CD4-positive, alpha-beta memory T cell (primary cell): ENCODE results near the gene CHRM3. TPM values are rescaled to one million over a fixed set of nuclear protein-coding genes. Genes with fewer than 3 reads are reported as not detected.
A peak's percentile ranks its signal among the peaks of the same experiment; 100 is the strongest.

Experiments used
- CTCF ChIA-PET: fragments of 350-600 bp; sonication (Branson Sonifier 250); formaldehyde crosslinking; loops from one replicate; lab custom pipeline; 2021; ENCODE audit warnings: inconsistent platforms; ENCODE audit not compliant: partially characterized antibody; lab: Charles Lee
- POLR2A ChIA-PET: fragments of 350-600 bp; sonication (Branson Sonifier 250); formaldehyde crosslinking; loops from one replicate; lab custom pipeline; 2021; ENCODE audit not compliant: partially characterized antibody; lab: Charles Lee
- DNase-seq, 5 donors: peaks; one replicate each; pipeline versions ENCODE4 v3.0.0 to v3.0.0-alpha.2; 2020 to 2022; ENCODE audit warnings: mixed read lengths in 1 of 5
- H3K27ac ChIP-seq: one replicate; pipeline ENCODE4 v1.7.0; 2013; ENCODE audit warnings: low read depth, low read length
- H3K27me3 ChIP-seq: 2 replicates; pipeline ENCODE4 v1.7.0; 2013; ENCODE audit warnings: mild to moderate bottlenecking, low read length, moderate library complexity; ENCODE audit not compliant: insufficient read depth
- H3K36me3 ChIP-seq: 2 replicates; pipeline ENCODE4 v1.7.0; 2013; ENCODE audit warnings: mild to moderate bottlenecking, low read length, moderate library complexity; ENCODE audit not compliant: insufficient read depth
- H3K4me1 ChIP-seq: 2 replicates; pipeline ENCODE4 v1.7.0; 2013; ENCODE audit warnings: mild to moderate bottlenecking, low read length, moderate library complexity; ENCODE audit not compliant: insufficient read depth
- H3K4me3 ChIP-seq, 2 donors: one replicate each; pipeline ENCODE4 v1.7.0; 2013; ENCODE audit warnings: low read length in 2 of 2, mild to moderate bottlenecking in 1 of 2
- H3K9me3 ChIP-seq, 2 donors: one replicate each; pipeline ENCODE4 v1.7.0; 2013; ENCODE audit warnings: low read length in 2 of 2, control low read depth in 1 of 2; ENCODE audit not compliant: control insufficient read depth in 1 of 2
- H3K27ac Mint-ChIP-seq, 7 donors: one replicate each; pipeline ENCODE4 v1.8.0; 2020 to 2021; ENCODE audit warnings: mixed read lengths in 7 of 7, mild to moderate bottlenecking in 6 of 7, inconsistent platforms in 3 of 7, moderate library complexity in 3 of 7
- H3K27me3 Mint-ChIP-seq, 2 donors: one replicate each; pipeline ENCODE4 v1.8.0; 2020 to 2021; ENCODE audit warnings: mixed read lengths in 2 of 2
- H3K36me3 Mint-ChIP-seq, 2 donors: one replicate each; pipeline ENCODE4 v1.8.0; 2020 to 2021; ENCODE audit warnings: mixed read lengths in 2 of 2, inconsistent platforms in 1 of 2, mild to moderate bottlenecking in 1 of 2
- H3K4me1 Mint-ChIP-seq, 4 donors: one replicate each; pipeline ENCODE4 v1.8.0; 2020 to 2021; ENCODE audit warnings: mixed read lengths in 4 of 4, mild to moderate bottlenecking in 1 of 4
- H3K4me3 Mint-ChIP-seq, 8 donors: one replicate each; pipeline ENCODE4 v1.8.0; 2020 to 2021; ENCODE audit warnings: mixed read lengths in 8 of 8, mild to moderate bottlenecking in 7 of 8, moderate library complexity in 6 of 8, inconsistent platforms in 3 of 8
- H3K9me3 Mint-ChIP-seq, 8 donors: one replicate each; pipeline ENCODE4 v1.8.0; 2020 to 2021; ENCODE audit warnings: mixed read lengths in 8 of 8, mild to moderate bottlenecking in 5 of 8, inconsistent platforms in 3 of 8, moderate library complexity in 1 of 8
- intact Hi-C: fragments of 100-400 bp; cut with micrococcal nuclease; formaldehyde crosslinking; loops from one replicate; pipeline ENCODE4 v1.15.1; 2023
- polyA plus RNA-seq, 2 donors: library from polyadenylated mRNA; unstranded; fragments of 300-500 nt; fragmentation: Illumina TruSeq; gene quantifications; one replicate each; pipeline ENCODE4 v1.2.3, GENCODE V29; 2021
- total RNA-seq, 2 experiments: library from RNA; stranded (reverse); gene quantifications; one replicate each; pipeline ENCODE4 v1.2.3, GENCODE V29; 2021

The CHRM3 gene
- total RNA-seq: under 1 TPM; 0.09 to 0.17 TPM
- polyA plus RNA-seq: under 1 TPM in 1 of 2 donors, not detected in 1; 0.63 TPM

- H3K27ac ChIP-seq: no peak within 1 kb of the TSS
- DNase-seq: no peak
- H3K4me1 ChIP-seq: peaks cover 10% of the 10 kb centered on the region
- peaks cover 43% of the 10 kb centered on the region in 2 donors for H3K27me3 Mint-ChIP-seq
- intact Hi-C loops: no loop called here
- peak within 1 kb of the TSS; percentile 67 to 87 (median 78) for H3K4me3 Mint-ChIP-seq
- POLR2A ChIA-PET: no interaction called here
- peaks cover 11 to 26% (median 22%) of the 10 kb centered on the region in 4 donors for H3K4me1 Mint-ChIP-seq
- H3K9me3 ChIP-seq: no peaks in the 10 kb centered on the region
- H3K36me3 Mint-ChIP-seq: no peaks in the 10 kb centered on the region
- CTCF ChIA-PET: no interaction called here
- H3K4me3 ChIP-seq: no peak within 1 kb of the TSS
- H3K27me3 ChIP-seq: peaks cover 18% of the 10 kb centered on the region
- no peaks in the 10 kb centered on the region for H3K36me3 ChIP-seq
- peaks cover 0 to 5% (median 0%) of the 10 kb centered on the region in 8 donors for H3K9me3 Mint-ChIP-seq
- H3K27ac Mint-ChIP-seq: no peak within 1 kb of the TSS
Observed at GRCh38 chr1:239386453-239387303, at the start of gene CHRM3. Gene CHRM3 (plus strand): TSS chr1:239386568. CDS start chr1:239907452, 520,884 bp downstream.

DNA sequence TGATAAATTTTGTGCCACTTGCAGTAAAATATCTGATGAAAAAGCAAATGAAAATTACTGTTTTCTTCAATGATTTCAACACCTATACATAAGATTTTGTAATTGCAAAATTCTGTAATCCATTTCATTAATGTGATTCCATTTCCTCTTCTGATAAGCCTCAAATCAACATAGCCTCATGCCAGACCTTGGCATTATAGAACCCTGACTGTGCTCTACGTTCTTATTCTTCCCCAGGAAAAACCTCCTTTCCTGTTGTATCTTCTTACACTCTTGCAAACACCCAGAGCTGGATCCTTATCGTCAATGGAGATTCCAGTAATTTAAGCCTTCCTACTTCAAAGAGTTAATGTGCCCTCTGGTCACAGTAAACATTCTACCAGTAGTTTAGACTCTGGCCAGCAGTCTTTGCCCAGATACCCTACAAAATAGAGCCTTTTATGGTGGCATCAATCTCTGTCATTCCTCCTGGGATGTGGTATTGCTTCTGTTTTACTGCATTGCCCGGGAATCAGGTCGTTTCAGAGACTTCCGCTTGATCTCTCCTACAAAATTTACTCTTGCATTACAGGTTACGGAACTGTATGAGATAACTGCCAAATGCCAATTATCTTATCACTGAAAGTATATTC is 48.5 kb upstream of the CHRM3 start:
- H3K4me3 Mint-ChIP-seq: no peak overlapping the region
- no peaks in the 10 kb centered on the region for H3K27me3 ChIP-seq
- intact Hi-C loops: no loop called here

GRCh38 chr1:239347776-239348175 is 38.6 kb upstream of the CHRM3 start:
- no peaks in the 10 kb centered on the region for H3K36me3 ChIP-seq
- H3K4me3 Mint-ChIP-seq: no peak overlapping the region
- H3K27ac Mint-ChIP-seq: no peak overlapping the region
- no peak overlapping the region for H3K4me3 ChIP-seq
- intact Hi-C loops: no loop called here
- no peaks in the 10 kb centered on the region for H3K9me3 Mint-ChIP-seq
- no peaks in the 10 kb centered on the region for H3K36me3 Mint-ChIP-seq
- H3K27me3 ChIP-seq: no peaks in the 10 kb centered on the region
- H3K27me3 Mint-ChIP-seq: peaks cover 0 to 2% of the 10 kb centered on the region in 2 donors
- H3K4me1 Mint-ChIP-seq: no peaks in the 10 kb centered on the region
- no peaks in the 10 kb centered on the region for H3K9me3 ChIP-seq
- DNase-seq: no peak
- POLR2A ChIA-PET: no interaction called here
- CTCF ChIA-PET: no interaction called here
- H3K27ac ChIP-seq: no peak overlapping the region
- no peaks in the 10 kb centered on the region for H3K4me1 ChIP-seq

More for the DNA sequence above, 48.5 kb upstream of the CHRM3 start:
- no peak overlapping the region for H3K27ac Mint-ChIP-seq
- H3K27me3 Mint-ChIP-seq: no peaks in the 10 kb centered on the region
- H3K36me3 ChIP-seq: no peaks in the 10 kb centered on the region
- no peak overlapping the region for H3K4me3 ChIP-seq
- H3K4me1 Mint-ChIP-seq: no peaks in the 10 kb centered on the region
- H3K4me1 ChIP-seq: no peaks in the 10 kb centered on the region
- DNase-seq: no peak
- no peaks in the 10 kb centered on the region for H3K36me3 Mint-ChIP-seq
- POLR2A ChIA-PET: no interaction called here
- no peaks in the 10 kb centered on the region for H3K9me3 ChIP-seq
- H3K27ac ChIP-seq: no peak overlapping the region
- CTCF ChIA-PET: no interaction called here
- peaks cover 0 to 3% (median 0%) of the 10 kb centered on the region in 8 donors for H3K9me3 Mint-ChIP-seq

DNA sequence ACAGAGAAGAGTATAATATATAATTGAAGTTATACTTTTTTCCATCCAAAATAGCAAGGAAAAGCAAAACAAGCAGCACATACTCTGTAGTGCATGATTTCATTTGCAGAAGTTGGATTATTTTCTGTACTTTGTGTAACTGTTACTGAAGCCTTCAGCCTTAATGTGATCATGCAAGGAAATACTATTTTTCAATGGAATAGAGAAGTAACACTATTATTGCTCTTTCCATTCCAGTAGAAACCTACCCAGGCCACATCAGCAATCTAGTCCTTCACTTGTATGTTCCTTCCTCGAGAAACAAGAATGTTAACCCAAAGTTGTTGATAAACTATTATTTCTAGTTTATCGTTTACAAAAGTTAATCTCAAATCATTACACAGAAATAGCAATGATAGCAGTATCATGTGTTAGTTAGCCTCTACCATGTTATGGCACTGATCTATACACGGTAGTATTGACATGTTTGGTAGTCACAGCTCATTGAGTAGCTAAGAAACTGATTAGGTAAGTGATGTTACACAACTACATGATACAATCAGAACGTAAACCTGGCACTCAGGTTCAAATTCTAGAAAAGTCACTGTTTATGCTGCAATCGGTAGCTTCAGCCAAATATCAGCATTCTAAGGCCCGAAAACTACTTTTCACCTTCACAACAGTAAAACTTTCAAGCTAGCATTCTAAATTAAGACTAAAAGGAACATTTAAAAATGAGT is 37.6 kb upstream of the CHRM3 start:
- Mint-ChIP-seq H3K4me1 (no peaks in the 10 kb centered on the region), H3K27ac (no peak overlapping the region), H3K9me3 (no peaks in the 10 kb centered on the region), H3K4me3 (no peak overlapping the region), H3K36me3 (no peaks in the 10 kb centered on the region), H3K27me3 (peaks cover 0 to 2% of the 10 kb centered on the region in 2 donors)
- Histone ChIP-seq H3K36me3 (no peaks in the 10 kb centered on the region), H3K4me1 (no peaks in the 10 kb centered on the region), H3K27me3 (no peaks in the 10 kb centered on the region), H3K4me3 (no peak overlapping the region), H3K9me3 (no peaks in the 10 kb centered on the region), H3K27ac (no peak overlapping the region)
- intact Hi-C loops: no loop called here
- POLR2A ChIA-PET: no interaction called here
- CTCF ChIA-PET: no interaction called here
- no peak for DNase-seq

GRCh38 chr1:239349699-239350098 is 36.7 kb upstream of the CHRM3 start:
- no peaks in the 10 kb centered on the region for H3K27me3 ChIP-seq
- CTCF ChIA-PET: interaction anchor here (0.7 kb wide), 1 partner anchor 1470 kb away, joined by 3 read pairs; no protein-coding TSS in a partner anchor
- Mint-ChIP-seq H3K27me3 (peaks cover 0 to 2% of the 10 kb centered on the region in 2 donors), H3K4me1 (no peaks in the 10 kb centered on the region), H3K27ac (no peak overlapping the region), H3K36me3 (no peaks in the 10 kb centered on the region), H3K9me3 (no peaks in the 10 kb centered on the region), H3K4me3 (no peak overlapping the region)
- no peak for DNase-seq
- no peaks in the 10 kb centered on the region for H3K36me3 ChIP-seq
- POLR2A ChIA-PET: no interaction called here
- no peak overlapping the region for H3K27ac ChIP-seq
- intact Hi-C loops: no loop called here
- H3K4me1 ChIP-seq: no peaks in the 10 kb centered on the region
- H3K9me3 ChIP-seq: no peaks in the 10 kb centered on the region
- no peak overlapping the region for H3K4me3 ChIP-seq

DNA sequence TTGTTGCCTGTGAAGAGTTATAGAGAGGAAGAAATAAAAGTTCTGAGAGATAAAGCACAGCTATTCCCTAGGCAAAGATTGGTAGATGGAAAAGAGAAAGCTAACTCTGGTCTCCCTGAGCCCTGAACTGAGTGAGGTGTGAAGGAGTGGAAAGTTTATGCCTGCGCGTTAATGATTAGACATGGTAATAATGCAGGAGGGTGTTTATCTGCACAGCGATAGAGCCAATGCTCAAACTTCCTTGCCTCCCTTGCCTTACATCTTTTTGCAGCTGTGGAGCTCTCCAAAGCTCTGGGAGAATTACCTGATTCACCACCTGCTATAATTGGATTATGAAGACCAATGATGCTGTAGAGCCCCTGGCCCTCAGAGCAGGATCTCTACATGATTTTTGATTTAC is 32.8 kb upstream of the CHRM3 start:
- intact Hi-C loops: no loop called here
- H3K36me3 ChIP-seq: no peaks in the 10 kb centered on the region
- H3K27ac ChIP-seq: no peak overlapping the region
- H3K27me3 ChIP-seq: no peaks in the 10 kb centered on the region
- Mint-ChIP-seq H3K9me3 (no peaks in the 10 kb centered on the region), H3K27ac (peak overlapping the region in 1 of 7 donors; percentile 32), H3K4me3 (no peak overlapping the region), H3K4me1 (no peaks in the 10 kb centered on the region), H3K27me3 (peaks cover 1 to 4% of the 10 kb centered on the region in 2 donors), H3K36me3 (no peaks in the 10 kb centered on the region)
- H3K9me3 ChIP-seq: no peaks in the 10 kb centered on the region
- no peak for DNase-seq
- CTCF ChIA-PET: interaction anchor here (0.9 kb wide), 1 partner anchor 9 kb away, joined by 4 read pairs; no protein-coding TSS in a partner anchor
- no peak overlapping the region for H3K4me3 ChIP-seq
- no peaks in the 10 kb centered on the region for H3K4me1 ChIP-seq
- POLR2A ChIA-PET: no interaction called here

GRCh38 chr1:239354231-239354630 is 32.1 kb upstream of the CHRM3 start:
- intact Hi-C loops: no loop called here
- H3K27ac Mint-ChIP-seq: no peak overlapping the region

More at GRCh38 chr1:239354231-239354630, 32.1 kb upstream of the CHRM3 start:
- H3K4me1 Mint-ChIP-seq: no peaks in the 10 kb centered on the region
- ChIA-PET CTCF (no interaction called here), POLR2A (no interaction called here)
- Histone ChIP-seq H3K27me3 (no peaks in the 10 kb centered on the region), H3K4me1 (no peaks in the 10 kb centered on the region), H3K27ac (no peak overlapping the region), H3K4me3 (no peak overlapping the region), H3K9me3 (no peaks in the 10 kb centered on the region), H3K36me3 (no peaks in the 10 kb centered on the region)
- H3K36me3 Mint-ChIP-seq: no peaks in the 10 kb centered on the region
- H3K9me3 Mint-ChIP-seq: no peaks in the 10 kb centered on the region
- DNase-seq: no peak
- peaks cover 1 to 4% of the 10 kb centered on the region in 2 donors for H3K27me3 Mint-ChIP-seq
- no peak overlapping the region for H3K4me3 Mint-ChIP-seq
